Measurements from ENCODE around the gene HPN. TPM values are rescaled to one million over a fixed set of nuclear protein-coding genes. Genes with fewer than 3 reads are reported as not detected.

The HPN gene
- total and polyA plus RNA-seq, 2 of the 13 experiments (the other 11 are each of a cell fraction or from before 2014, with no cell fraction given), result 46.7 to 261 TPM

GRCh38 chr19:35042056-35042730 lies 672 bp downstream of the HPN start (continued):
- TF ChIP-seq FOXP4 (CRISPR knock-in tag; IDR thresholded peaks at IDR 0.05) (peak; percentile 58; the same call in 1 of the 2 replicates), CREM (IDR thresholded peaks at IDR 0.05) (peak; percentile 23; the same call in 1 of the 2 replicates), CREM (CRISPR knock-in tag; IDR thresholded peaks at IDR 0.05) (no peak), ETV6 (CRISPR knock-in tag; conservative IDR thresholded peaks at IDR 0.05) (no peak), SAP130 (CRISPR knock-in tag; IDR thresholded peaks at IDR 0.05; ENCODE audit: low read depth) (peak; percentile 85), ZNF18 (CRISPR knock-in tag; IDR thresholded peaks at IDR 0.05; ENCODE audit: insufficient replicate concordance) (no peak), AHR (CRISPR knock-in tag; IDR thresholded peaks at IDR 0.05) (no peak), MZF1 (CRISPR knock-in tag; IDR thresholded peaks at IDR 0.05; ENCODE audit: borderline replicate concordance) (no peak), THAP8 (CRISPR knock-in tag; IDR thresholded peaks at IDR 0.05; ENCODE audit: borderline replicate concordance) (no peak), MAZ (IDR thresholded peaks at IDR 0.05; ENCODE audit: borderline replicate concordance, low read depth, low read length) (peak; percentile 60; the same call in 1 of the 2 replicates), MAZ (CRISPR knock-in tag; IDR thresholded peaks at IDR 0.05; ENCODE audit: low read depth) (0 out of 2 replicates have a peak, but pooled peaks have one; percentile 48), SP5 (CRISPR knock-in tag; IDR thresholded peaks at IDR 0.05; ENCODE audit: borderline replicate concordance, low read depth) (peak; percentile 63; the same call in 1 of the 2 replicates), ZNF280D (CRISPR knock-in tag; IDR thresholded peaks at IDR 0.05) (no peak), IKZF5 (CRISPR knock-in tag; IDR thresholded peaks at IDR 0.05) (peak; percentile 52; the same call in 1 of the 2 replicates), ZFP41 (CRISPR knock-in tag; IDR thresholded peaks at IDR 0.05; ENCODE audit: borderline replicate concordance) (no peak), GTF3A (CRISPR knock-in tag; conservative IDR thresholded peaks at IDR 0.05) (no peak; the same call in 1 of the 2 replicates), ELK4 (CRISPR knock-in tag; IDR thresholded peaks at IDR 0.05; ENCODE audit: borderline replicate concordance) (no peak), ZNF746 (CRISPR knock-in tag; IDR thresholded peaks at IDR 0.05) (peak; percentile 68), ZNF761 (CRISPR knock-in tag; conservative IDR thresholded peaks at IDR 0.05) (no peak; the same call in 1 of the 2 replicates)
